ENCODE measurements around the gene KTN1.

The KTN1 gene

DNA sequence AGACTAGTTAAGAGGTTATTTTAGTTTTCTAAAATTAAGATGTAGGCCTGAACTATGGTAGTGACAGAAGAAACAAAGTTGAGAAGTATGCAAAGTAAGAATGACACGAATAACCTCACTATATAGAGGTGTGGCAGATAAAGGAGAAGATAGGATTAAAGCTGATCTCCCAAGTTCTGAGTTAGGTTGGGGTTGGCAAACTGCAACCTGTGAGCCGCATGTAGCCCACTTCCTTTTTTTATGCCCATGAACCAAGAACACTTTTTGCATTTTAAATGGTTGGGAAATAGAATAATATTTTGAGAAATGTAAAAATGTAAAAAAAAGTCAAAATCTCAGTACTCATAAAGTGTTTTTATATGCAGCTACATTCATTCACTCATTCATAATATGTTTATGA is 34.3 kb downstream of the KTN1 start:
- DNase-seq = no peak

DNA sequence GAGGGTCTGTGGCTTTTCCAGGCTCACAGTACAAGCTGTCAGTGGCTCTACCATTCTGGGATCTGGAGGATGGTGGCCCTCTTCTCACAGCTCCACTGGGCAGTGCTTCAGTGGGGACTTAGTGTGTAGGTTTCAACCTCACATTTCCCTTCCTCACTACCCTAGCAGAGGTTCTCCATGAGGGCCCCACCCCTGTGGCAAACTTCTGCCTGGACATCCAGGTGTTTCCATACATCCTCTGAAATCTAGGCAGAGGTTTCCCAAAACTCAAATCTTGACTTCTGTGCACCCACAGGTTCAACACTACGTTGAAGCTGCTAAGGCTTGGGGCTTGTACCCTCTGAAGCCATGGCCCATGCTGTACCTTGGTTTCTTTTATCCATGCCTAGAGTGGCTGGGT is 40.3 kb downstream of the KTN1 start:
- DNase-seq = no peak

DNA sequence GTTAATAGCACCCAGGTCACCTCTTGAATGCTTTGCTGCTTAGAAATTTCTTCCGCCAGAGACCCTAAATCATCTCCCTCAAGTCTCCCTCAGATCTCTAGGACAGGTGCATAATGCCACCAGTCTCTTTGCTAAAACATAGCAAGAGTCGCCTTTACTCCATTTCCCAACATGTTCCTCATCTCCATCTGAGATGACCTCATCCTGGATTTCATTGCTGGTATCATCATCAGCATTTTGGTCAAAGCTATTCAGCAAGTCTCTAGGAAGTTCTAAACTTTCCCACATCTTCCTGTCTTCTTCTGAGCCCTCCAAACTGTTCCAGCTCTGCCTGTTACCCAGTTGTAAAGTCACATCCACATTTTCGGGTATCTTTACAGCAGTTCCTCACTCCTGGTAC is 41.0 kb downstream of the KTN1 start:
- no peak for DNase-seq

DNA sequence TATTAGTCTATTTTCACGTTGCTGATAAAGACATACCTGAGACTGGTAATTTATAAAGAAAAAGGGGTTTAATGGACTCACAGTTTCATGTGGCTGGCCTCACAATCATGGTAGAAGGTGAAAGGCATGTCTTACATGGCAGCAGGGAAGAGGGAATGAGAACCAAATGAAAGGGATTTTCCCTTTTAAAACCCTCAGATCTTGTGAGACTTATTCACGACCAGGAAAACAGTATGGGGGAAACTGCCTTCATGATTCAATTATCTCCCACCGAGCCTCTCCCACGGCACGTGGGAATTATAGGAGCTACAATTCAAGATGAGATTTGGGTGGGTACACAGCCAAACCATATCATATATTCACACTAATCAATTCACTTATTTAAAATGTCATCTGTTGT is 41.4 kb downstream of the KTN1 start:
- no peak for DNase-seq

DNA sequence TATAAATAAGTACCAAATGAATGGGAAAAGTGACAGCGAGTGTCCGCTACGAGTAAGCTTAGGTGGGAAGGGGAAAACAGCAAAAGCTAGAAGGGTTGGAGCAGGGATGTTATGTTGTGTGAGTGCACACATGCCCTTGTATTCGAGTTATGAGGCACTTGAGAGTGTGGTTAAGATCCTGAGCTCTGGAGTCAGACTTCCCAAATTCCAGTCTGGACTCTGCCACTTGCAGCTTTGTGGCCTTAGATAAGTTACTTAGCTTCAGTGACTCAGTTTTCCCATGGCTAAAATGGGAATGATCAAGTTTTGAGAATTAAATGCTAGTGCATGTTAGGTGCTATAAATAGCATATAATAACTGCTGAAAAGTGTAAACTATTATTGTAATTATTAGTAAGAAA is 44.9 kb downstream of the KTN1 start:
- DNase-seq = no peak

DNA sequence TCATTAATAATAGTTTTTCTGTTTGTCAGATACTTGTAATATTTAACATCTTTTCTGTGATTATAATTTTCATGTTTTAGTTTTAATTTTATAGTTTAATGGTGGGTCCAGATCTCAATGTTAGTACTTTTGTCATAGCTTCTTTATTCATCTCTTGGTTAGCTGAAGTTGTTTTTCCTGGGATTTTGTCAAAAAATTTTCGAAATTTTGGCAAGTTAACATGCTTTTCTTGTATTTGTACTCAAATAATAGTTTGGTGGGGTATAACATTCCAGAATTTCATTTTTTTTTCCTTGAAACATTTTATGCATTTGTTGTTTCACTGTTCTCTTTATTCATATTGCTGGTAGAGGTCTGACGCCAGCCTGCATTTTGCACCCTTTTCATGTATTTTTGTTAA is 45.5 kb downstream of the KTN1 start:
- no peak for DNase-seq

DNA sequence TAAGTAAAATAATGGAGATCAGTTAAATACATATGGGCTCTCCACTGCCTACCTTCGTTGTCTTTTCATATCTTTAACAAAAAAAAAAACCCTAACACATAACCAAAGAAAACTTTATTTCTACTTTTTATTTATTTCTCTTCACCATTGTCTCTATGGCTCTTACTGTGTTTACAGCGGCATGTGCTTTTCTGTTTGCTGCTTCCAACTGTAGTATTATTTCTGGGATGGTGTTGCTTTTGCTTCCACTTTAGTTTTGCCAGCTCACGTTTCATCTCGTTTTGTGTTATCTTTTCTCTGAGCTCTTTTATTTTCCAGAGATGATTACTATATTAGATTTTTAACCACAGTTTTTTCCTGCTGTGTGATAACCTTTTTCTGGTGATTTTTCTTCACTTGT is 46.1 kb downstream of the KTN1 start:
- DNase-seq = no peak

DNA sequence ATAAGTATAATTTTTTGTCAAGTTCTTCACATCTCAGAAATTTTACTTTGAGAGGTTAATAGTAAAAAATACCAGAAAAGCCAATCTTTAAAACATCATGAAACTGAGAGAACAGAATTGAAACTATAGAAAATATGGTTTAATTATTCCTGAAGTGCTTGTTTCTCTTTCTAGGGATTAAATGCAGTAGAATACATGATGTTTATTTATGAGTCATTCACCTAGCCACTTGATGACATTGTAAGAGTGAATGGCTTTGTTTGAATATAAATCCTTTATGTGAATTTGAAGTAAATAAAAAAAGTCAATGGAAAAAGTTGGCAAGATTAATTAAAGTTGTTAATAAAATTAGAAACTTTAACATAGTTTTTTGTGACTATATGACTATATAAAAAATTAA is 48.4 kb downstream of the KTN1 start:
- DNase-seq = no peak

DNA sequence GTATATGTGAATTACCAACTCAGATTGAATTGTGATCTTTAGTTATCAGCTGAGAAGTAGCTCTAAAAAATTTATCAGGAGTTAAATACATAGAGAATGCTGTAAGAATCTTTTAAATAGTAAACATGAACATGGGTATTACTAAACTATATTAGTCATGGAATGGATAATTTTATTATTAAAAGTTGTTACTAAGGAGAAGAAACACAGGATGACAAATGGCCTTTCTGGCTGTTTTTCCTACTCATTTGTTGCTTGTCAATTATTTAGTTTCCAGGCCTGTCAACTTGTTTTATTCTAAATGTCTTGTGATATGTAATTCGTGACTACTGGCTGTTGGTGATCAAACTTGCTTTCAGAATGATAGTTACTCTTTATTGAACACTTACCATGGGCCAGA is 58.7 kb downstream of the KTN1 start:
- no peak for DNase-seq

DNA sequence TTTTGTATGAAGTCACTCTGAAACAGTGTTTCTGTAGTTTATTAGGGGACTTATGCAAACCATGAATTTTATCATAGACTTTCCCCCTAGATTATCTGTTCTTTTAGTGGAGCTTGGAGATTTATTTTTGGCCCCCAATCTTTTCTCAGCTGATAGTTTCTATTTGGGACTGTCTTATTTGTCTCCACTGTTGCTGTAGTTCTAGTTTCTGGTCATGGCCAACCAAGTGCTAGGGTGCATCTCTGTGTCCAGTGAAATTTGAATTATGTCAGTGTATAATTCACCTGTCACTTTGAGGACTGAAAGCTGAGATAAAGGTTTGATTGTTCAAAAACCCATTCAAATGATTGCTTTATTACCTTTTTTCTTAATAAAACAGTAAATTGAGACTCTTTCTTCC is 61.3 kb downstream of the KTN1 start:
- DNase-seq = no peak

DNA sequence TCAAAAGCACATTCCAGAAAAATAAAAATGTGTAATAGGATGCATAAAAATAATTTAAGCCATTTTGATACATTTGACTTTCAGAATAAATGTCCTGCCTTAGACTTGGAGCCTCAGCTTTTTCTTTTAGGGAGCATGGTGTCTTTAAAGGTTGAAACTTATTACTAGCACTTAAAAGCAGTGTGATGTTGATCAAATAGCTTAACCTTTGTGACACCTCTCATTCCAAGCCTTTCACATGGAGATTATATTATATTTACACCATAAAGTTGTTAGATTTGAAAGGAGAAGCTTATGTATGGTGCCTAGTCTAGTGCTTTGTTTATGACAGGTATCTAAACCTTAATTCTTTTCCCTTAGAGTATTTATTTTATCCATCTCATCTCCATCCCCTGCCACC is 61.9 kb downstream of the KTN1 start:
- no peak for DNase-seq

DNA sequence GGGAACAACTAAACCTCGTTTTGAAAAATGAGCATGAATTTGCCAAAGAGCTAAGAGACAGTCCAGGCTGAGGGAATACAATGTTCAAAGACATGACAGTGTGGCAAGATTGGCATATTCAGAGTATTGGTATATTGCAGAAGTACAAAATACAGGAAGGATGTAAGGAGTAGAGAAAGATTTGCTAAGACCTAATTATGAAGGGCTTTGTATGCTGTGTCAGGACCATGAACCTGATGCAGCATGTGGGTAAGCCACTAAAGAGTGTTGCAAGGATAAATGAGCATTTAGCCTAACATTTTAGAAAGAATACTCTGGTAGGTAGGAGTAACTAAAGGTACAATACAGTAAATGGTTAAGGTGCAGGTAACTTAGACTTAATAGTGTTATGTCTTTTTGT is 65.1 kb downstream of the KTN1 start:
- DNase-seq = no peak

DNA sequence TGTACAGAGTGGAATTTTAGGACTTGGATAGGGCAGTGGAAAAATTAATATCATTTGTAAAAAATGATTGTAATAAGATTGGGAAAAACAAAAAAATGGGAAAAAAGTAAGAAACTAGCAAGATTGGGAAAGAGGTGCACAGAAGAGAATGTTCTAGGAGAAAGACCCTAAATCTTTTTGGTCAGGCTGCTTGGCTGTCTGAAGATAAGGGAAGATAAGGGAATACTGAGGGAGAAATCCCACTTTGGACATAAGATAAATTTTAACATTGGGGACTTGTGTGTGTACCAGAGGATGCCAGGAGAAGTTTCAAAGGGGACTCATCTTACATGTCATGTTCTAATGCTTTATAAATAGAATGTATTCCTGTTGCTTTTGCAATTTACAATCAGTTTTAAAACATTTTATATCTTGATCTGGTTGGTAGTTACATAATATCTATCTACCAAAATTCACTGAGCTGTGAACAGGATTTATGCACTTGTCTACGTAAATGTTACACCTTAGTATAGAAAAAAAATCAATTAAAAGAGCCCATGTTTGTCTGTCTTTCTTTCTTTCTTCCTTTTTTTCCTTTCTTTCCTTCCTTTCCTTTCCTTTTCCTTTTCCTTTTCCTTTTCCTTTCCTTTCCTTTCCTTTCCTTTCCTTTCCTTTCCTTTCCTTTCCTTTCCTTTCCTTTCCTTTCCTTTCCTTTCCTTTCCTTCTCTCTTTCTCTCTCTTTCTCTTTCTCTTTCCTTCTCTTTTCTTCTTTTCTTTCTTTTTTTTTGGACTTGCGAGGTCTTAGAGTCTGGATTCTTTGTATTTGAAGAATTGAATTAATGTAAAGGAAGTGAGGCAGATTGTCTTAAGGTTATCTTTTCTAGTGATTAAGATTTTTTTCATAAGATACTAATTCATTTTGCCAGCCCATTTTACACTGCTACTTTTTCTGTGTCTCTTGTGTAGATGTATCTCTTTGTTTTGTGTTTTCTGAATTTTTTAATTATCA is 66.1 kb downstream of the KTN1 start:
- DNase-seq = no peak

DNA sequence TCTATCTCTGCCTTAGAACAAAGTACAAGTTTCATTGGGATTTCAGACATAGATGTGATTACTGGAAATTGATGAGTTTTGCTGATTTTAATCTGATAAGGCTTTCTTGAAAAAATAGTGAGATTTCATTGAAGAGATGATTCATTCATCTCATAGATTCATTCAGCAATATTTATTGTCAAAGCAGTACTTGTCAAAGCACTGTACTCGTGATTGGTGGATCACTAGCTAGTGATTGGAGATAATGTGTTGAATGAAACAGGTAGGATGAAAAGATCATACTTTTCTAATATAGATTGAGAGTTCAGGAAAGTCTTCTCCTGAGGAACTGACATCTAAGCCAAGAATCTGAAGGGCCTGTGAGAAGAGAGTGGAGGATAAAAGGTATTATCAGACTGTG is 71.0 kb downstream of the KTN1 start:
- no peak for DNase-seq

DNA sequence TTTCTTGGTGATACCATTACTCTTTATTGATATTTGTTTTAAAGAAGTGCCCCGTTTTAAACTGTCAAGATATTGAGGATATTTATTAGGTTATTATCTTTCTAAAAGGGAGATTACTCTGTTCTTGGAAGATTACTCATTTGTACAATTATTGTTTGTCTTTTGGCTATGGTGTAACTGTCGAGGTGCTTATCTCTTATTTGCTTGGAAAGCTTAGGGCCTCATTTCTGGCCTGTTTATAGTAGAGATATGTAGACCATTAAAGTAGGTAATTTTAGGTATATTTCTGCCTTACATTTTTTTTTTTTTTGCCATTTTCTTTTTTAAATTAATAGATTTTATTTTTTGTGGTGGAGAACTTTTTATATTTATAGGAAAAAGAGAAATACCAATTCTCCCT is 74.2 kb downstream of the KTN1 start:
- DNase-seq = no peak

DNA sequence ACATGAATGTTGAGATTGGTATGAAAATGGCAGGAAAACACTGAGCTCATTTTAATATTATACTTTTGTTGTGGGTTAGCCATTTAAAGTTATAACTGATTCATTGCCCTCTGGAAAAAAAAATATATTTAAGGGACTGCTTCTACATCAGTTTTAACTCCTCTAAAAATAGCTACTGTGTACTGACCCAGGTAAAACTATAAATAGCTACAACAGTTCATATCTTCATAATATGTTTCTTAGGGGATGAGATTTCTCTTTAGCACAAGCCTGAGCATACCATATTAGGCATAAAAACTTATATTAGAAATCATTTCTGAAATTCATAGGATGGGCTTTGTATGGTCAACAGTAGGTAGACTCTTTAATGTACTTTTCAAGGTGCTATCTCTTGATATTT is 81.0 kb downstream of the KTN1 start:
- DNase-seq = no peak

DNA sequence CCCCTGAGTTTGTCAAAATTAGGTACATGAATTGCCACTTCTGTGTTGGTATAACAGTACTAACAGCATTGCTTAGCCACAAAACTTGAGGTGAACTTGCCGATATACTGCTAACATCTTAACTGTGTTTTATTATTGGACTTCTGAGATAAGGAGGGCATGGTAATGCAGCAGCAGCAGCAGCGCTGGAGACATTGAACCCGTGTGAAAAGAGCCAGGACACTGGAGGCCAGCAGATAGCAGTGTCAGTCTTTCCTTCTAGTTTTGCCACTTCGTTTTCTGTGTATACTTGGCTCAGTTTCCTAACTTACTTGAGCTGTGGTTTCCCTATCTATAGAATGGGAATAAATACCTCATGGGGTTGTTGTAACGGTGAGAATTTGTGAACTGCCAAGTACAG is 82.7 kb downstream of the KTN1 start:
- DNase-seq = no peak

DNA sequence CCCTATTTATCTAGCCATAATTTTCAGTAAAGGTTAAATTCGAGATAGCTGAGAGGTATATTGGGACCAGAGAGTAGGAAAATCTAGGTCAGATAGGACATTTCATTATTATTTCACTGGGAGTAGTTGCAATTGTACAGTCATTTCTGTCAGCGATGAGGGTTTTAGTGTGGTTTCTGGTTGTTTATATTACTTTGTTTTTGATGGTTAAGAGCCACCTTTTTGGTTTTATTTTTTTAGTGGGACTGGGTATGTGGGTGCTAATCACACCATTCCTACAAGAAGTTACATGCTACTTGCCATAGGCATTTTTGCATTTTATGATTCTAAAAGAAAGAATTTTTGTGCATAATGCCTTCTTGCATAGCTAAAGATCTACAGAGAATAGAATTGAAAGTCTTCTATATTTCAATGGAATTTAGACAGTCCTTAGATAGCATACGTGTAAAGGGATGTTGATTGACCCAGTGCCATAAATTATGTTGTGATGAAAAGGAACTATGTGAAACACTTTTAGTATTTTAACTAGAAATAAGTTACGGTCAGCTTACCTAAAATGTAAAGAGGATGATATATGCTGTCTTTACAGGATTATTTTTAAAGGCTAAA is 85.2 kb downstream of the KTN1 start:
- DNase-seq = no peak

DNA sequence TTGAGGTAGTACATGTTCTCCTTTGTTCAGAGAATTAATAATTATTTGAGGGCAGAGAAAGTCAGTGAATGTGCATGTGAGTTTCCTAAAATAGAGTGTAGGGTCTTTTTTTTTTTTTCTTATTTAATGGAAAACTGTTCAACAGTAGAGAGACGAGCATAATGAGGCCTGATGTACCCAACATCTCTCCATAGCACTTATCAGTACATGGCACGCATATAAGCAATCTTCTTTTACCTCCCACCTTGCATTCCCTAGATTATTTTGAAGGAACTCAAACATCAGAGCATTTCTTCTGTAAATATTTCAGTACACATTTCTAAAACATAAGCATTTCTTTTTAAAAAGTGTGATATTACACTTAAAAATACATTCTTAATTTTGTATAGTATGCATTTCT is 87.8 kb downstream of the KTN1 start:
- no peak for DNase-seq

DNA sequence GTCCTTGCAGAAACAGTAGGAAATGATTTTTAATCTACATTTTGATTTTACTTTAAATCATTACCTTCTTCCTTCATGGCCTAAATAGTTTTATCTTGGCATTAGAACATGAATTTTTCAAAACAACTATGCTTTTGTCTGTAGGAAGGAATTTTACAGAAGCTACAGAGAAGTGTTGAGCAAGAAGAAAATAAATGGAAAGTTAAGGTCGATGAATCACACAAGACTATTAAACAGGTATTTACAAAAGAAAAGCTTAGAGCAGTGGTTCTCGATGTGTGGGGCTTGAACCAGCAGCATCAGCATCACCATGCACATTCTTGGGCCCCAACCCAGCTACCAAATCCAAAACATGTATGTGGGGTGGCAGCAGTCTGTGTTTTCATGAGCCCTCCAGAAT is 91.6 kb downstream of the KTN1 start:
- DNase-seq = no peak

DNA sequence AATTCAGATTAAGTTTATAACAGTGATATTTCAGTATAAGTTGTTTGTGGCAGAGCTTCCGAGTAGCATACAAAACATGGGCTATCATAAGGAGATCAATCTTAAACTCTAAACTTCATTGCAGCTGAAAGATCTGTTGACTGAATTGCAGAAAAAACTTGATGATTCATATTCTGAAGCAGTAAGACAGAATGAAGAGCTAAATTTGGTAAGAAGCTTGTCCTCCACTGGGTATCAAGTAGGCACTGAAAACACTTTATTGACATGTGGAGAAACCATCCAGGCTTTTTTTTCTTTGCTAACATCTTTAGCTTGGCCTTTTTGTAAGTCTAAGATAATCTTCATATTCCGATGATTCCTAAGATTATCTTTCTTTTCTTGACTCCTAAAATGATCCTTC is 93.0 kb downstream of the KTN1 start:
- no peak for DNase-seq

DNA sequence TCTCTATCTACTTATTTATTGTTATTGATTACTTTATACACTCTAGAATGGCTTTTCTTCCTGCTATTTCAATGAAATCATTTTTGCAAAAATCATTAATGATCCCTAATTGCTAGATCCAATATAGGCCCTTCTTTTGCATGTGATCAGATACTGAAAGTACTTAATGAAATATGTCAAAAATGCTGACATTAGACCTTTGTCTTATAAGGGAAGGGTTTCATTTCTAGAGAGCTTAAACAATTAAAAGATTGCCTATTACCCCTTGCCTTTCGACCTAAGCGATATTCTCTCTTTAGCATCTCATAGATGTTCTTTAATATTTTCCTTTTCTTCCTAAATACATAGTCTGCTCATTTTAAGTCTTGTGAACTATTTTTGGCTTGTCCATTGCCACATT is 101.1 kb downstream of the KTN1 start:
- no peak for DNase-seq

DNA sequence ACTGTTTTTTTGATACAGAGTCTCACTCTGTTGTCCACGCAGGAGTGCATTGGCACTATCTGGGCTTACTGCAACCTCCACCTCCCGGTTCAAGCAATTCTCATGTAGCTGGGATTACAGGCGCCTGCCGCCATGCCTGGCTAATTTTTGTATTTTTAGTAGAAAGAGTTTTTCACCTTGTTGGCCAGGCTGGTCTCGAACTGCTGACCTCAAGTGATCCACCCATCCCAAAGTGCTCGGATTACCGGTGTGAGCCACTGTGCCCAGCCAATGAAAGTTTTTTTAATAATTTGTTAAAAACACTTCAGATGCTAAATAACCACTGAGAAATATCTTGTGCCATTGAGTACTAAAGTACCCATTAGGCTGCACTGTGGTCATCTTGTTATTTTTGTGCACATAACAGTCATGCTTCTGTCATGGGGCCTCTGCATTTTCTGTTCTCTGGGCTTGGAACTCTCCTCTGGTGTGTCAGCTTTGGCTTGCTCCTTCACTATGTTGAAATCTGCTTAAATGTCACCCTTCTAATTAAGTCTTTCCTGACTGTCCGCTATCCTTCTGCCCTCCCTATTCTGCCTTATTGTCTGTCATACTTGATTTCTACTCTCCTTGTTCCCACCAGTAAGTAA is 105.1 kb downstream of the KTN1 start:
- no peak for DNase-seq

DNA sequence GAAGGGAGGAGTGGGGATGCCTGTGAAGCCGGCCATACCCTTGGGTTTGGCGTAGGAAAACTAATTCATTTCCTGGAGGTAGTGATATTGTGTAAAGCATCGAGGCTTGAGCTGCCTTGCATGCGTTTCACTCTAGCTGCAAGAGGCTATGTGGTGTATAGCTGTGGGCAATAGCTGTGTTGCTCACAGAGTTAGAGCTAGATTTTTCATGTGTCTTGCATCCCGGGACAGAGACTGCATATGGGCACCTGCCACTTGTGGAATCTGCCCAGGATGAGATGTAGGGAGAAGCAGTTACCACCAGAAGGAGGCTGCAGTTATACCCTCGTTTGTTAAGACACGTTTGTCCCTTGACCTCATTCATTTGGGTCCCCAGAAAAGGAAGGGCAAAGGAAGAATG is 106.7 kb downstream of the KTN1 start:
- DNase-seq = no peak
